Mesenchymal stem cell (in vitro differentiated cells and primary cell): ENCODE measurements around the gene ELK4.

Experiments used
- DNase-seq: peaks from one replicate; pipeline ENCODE4 v3.0.0-alpha.2; 2013
- H2AFZ ChIP-seq: one replicate; pipeline ENCODE4 v1.6.1; 2013; ENCODE audit warnings: low read depth, mild to moderate bottlenecking, control low read depth, inconsistent platforms, low read length, moderate library complexity
- H2AK5ac ChIP-seq: 2 replicates; pipeline ENCODE4 v1.6.1; 2013; ENCODE audit warnings: low read length, moderate library complexity, mild to moderate bottlenecking, inconsistent platforms; ENCODE audit not compliant: severe bottlenecking
- H2BK120ac ChIP-seq: one replicate; pipeline ENCODE4 v1.6.1; 2013; ENCODE audit warnings: low read depth, mild to moderate bottlenecking, inconsistent platforms, low read length, moderate library complexity
- H2BK12ac ChIP-seq, 2 experiments: one replicate each; pipeline ENCODE4 v1.6.1; 2013; ENCODE audit warnings: inconsistent platforms in 2 of 2, low read length in 2 of 2, mild to moderate bottlenecking in 2 of 2, moderate library complexity in 2 of 2, control low read depth in 1 of 2
- H2BK15ac ChIP-seq: one replicate; pipeline ENCODE4 v1.6.1; 2013; ENCODE audit warnings: mild to moderate bottlenecking, low read depth, inconsistent platforms; ENCODE audit not compliant: poor library complexity, severe bottlenecking
- H2BK5ac ChIP-seq: 2 replicates; pipeline ENCODE4 v1.6.1; 2013; ENCODE audit warnings: low read depth, mild to moderate bottlenecking, low read length, control low read depth, inconsistent platforms; ENCODE audit not compliant: poor library complexity, severe bottlenecking
- H3K14ac ChIP-seq, 2 experiments: one replicate each; pipeline ENCODE4 v1.6.1; 2013; ENCODE audit warnings: inconsistent platforms in 2 of 2, low read length in 2 of 2, control low read depth in 1 of 2, mild to moderate bottlenecking in 1 of 2, moderate library complexity in 1 of 2
- H3K18ac ChIP-seq, 2 experiments: one replicate each; pipeline ENCODE4 v1.6.1; 2013; ENCODE audit warnings: inconsistent platforms in 2 of 2, low read length in 2 of 2, control low read depth in 1 of 2, low read depth in 1 of 2, mild to moderate bottlenecking in 1 of 2
- H3K23ac ChIP-seq, 2 experiments: one replicate each; pipeline ENCODE4 v1.6.1; 2013; ENCODE audit warnings: inconsistent platforms in 2 of 2, low read length in 2 of 2, mild to moderate bottlenecking in 2 of 2, moderate library complexity in 2 of 2, control low read depth in 1 of 2
- H3K27ac ChIP-seq: 2 replicates; pipeline ENCODE4 v1.5.1; 2013; ENCODE audit warnings: mild to moderate bottlenecking, moderate library complexity, low read length, control low read depth, inconsistent platforms; ENCODE audit not compliant: poor library complexity, severe bottlenecking
- H3K27me3 ChIP-seq, 2 experiments: 2 replicates each; pipeline versions ENCODE4 v1.6.1 to v1.7.0; 2013; ENCODE audit warnings: low read length in 2 of 2, mild to moderate bottlenecking in 2 of 2, moderate library complexity in 2 of 2, control low read depth in 1 of 2, inconsistent platforms in 1 of 2; ENCODE audit not compliant: control insufficient read depth in 1 of 2, insufficient read depth in 1 of 2
- H3K36me3 ChIP-seq, 2 experiments: 2 replicates each; pipeline versions ENCODE4 v1.6.1 to v1.7.0; 2013; ENCODE audit warnings: low read length in 2 of 2, control low read depth in 1 of 2, inconsistent platforms in 1 of 2, low read depth in 1 of 2, mild to moderate bottlenecking in 1 of 2; ENCODE audit not compliant: insufficient read depth in 2 of 2, control insufficient read depth in 1 of 2
- H3K4ac ChIP-seq, 2 experiments: one replicate each; pipeline ENCODE4 v1.6.1; 2013; ENCODE audit warnings: inconsistent platforms in 2 of 2, low read length in 2 of 2, mild to moderate bottlenecking in 2 of 2, moderate library complexity in 2 of 2, control low read depth in 1 of 2, low read depth in 1 of 2
- H3K4me1 ChIP-seq: 2 replicates; pipeline ENCODE4 v1.6.1; 2013; ENCODE audit warnings: low read depth, low read length, control low read depth; ENCODE audit not compliant: control insufficient read depth, insufficient read depth
- H3K4me2 ChIP-seq: 2 replicates; pipeline ENCODE4 v1.6.1; 2013; ENCODE audit warnings: low read length, mild to moderate bottlenecking, inconsistent platforms; ENCODE audit not compliant: poor library complexity, severe bottlenecking
- H3K4me3 ChIP-seq, 2 experiments: 2 replicates each; pipeline versions ENCODE4 v1.5.1 to v1.7.0; 2013; ENCODE audit warnings: low read length in 2 of 2, mild to moderate bottlenecking in 2 of 2, control low read depth in 1 of 2, low read depth in 1 of 2; ENCODE audit not compliant: insufficient read depth in 1 of 2
- H3K79me1 ChIP-seq: replicated peaks from 2 replicates; pipeline ENCODE4 v1.6.1; 2013; ENCODE audit warnings: mild to moderate bottlenecking, control low read depth, low read length, inconsistent platforms; ENCODE audit not compliant: poor library complexity, severe bottlenecking
- H3K9ac ChIP-seq: 2 replicates; pipeline ENCODE4 v1.7.0; 2013; ENCODE audit warnings: mild to moderate bottlenecking, low read length, moderate library complexity
- H3K9me3 ChIP-seq: 2 replicates; pipeline ENCODE4 v1.7.0; 2013; ENCODE audit warnings: mild to moderate bottlenecking, low read length; ENCODE audit not compliant: control insufficient read depth
- H4K8ac ChIP-seq: one replicate; pipeline ENCODE4 v1.6.1; 2013; ENCODE audit warnings: inconsistent platforms, mild to moderate bottlenecking, low read length, moderate library complexity
- H4K91ac ChIP-seq: one replicate; pipeline ENCODE4 v1.6.1; 2013; ENCODE audit warnings: mild to moderate bottlenecking, low read length, inconsistent platforms
- WGBS: methylation state at CpG from one replicate; pipeline ENCODE4 v1.1.7; 2013; ENCODE audit warnings: mixed read lengths; 5-methylcytosine and 5-hydroxymethylcytosine counted together

ELK4 gene

DNA sequence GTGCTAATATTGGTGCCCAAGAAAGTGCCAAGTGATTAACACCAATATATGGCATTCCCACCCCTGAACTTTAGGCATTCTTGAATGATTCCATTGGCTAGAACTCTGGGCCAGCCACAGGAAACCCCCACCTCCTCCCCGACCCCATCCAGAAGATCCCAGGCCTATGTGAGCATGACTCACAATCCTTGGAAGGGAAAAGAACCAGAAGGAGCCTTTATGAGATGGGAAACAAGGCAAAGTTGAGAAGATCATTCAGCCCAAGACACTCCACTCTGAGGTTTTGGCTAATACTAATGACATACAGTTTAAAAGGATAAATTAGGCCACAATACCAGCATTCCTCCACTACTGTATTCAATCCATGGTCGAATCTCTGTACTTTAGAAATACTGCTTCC, 21.8 kb downstream of the ELK4 start:
- DNase-seq, result peak; percentile 86
- Histone ChIP-seq H2AFZ (no peak overlapping the region), H3K4me3 (no peak overlapping the region), H3K4ac (no peak overlapping the region), H3K4me2 (no peak overlapping the region), H3K14ac (no peak overlapping the region), H3K18ac (no peak overlapping the region), H2BK12ac (no peak overlapping the region), H2BK5ac (no peak overlapping the region), H3K27me3 (no peaks in the 10 kb centered on the region), H4K91ac (no peak overlapping the region), H3K4me1 (no peaks in the 10 kb centered on the region), H2BK120ac (no peak overlapping the region), H2AK5ac (no peak overlapping the region), H2BK15ac (no peak overlapping the region), H3K27ac (peak overlapping the region; percentile 35), H3K9ac (peak overlapping the region; percentile 23), H3K79me1 (peaks cover 12% of the 10 kb centered on the region), H4K8ac (no peak overlapping the region), H3K23ac (no peak overlapping the region), H3K36me3 (peaks cover 10 to 36% of the 10 kb centered on the region in 2 experiments), H3K9me3 (no peaks in the 10 kb centered on the region)
- WGBS, result 90% methylated on average over 1 of the region's 2 CpGs

DNA sequence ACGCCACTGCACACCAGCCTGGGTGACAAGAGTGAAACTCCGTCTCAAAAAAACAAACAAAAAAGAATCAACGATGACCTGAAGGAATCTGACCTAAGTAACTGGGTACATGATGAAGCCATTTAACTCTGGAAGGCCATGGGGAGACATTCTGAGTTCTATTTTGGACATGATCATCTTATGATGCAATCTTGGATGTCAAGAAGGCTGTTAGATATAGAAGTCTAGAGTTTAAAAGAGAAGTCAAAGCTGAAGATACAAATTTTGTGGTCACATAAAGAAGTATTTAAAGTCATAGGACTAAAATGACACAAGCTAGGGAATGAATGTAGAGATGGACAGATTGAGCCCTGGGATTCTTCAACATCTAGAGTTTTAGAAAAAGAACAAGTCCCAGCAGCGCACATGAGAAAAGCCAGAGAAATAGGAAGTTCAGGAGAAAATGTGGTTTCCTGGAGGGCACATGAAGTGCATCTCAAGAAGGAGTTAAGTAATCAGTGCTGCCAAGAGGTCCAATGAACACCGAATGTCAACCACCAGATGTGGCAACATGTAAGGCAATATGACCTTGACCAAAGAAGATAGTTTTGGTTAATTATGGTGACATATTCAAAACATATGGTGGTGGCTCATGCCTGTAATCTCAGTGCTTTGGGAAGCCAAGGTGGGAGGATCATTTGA, 26.8 kb downstream of the ELK4 start:
- H3K18ac ChIP-seq, result no peak overlapping the region
- no peak overlapping the region for H3K27ac ChIP-seq
- H4K91ac ChIP-seq, result no peak overlapping the region
- no peak overlapping the region for H3K4ac ChIP-seq
- 98% methylated on average over 5 of the region's 5 CpGs for WGBS
- H2BK12ac ChIP-seq, result no peak overlapping the region
- no peak overlapping the region for H2BK5ac ChIP-seq
- no peak overlapping the region for H3K9ac ChIP-seq
- peaks cover 7% of the 10 kb centered on the region for H3K4me1 ChIP-seq
- no peaks in the 10 kb centered on the region for H3K9me3 ChIP-seq
- no peak overlapping the region for H2BK120ac ChIP-seq
- no peak overlapping the region for H2AK5ac ChIP-seq
- no peak overlapping the region for H3K23ac ChIP-seq
- peak; percentile 16 for DNase-seq
- H3K14ac ChIP-seq, result no peak overlapping the region
- H3K79me1 ChIP-seq, result peaks cover 12% of the 10 kb centered on the region
- peaks cover 13 to 15% of the 10 kb centered on the region in 2 experiments for H3K36me3 ChIP-seq
- H3K27me3 ChIP-seq, result no peaks in the 10 kb centered on the region
- H2AFZ ChIP-seq, result no peak overlapping the region
- no peak overlapping the region for H3K4me2 ChIP-seq
- no peak overlapping the region for H4K8ac ChIP-seq
- no peak overlapping the region for H3K4me3 ChIP-seq
- no peak overlapping the region for H2BK15ac ChIP-seq

DNA sequence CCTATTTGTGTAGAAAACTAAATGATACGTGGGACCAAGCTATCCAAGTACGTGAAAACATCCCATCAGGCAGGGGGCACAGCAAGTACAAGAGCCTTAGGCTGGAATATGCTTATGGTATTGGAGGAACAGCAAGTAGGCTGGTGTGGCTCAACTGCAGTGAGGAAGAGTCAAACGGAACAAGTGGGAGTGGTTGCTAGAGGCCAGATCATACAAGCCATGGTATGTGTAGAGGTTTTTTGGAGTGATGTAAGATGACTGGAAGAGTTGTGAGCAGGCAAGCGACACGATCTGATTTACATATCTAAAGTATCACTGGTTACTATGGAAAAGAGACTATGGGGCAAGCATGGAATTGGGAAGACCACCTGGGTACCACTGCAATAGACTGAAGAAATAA, 27.8 kb downstream of the ELK4 start:
- peaks cover 12% of the 10 kb centered on the region for H3K79me1 ChIP-seq
- H2BK120ac ChIP-seq, result no peak overlapping the region
- H3K27me3 ChIP-seq, result no peaks in the 10 kb centered on the region
- no peak overlapping the region for H2BK12ac ChIP-seq
- no peak overlapping the region for H3K4ac ChIP-seq
- no peak overlapping the region for H3K4me2 ChIP-seq
- H2AK5ac ChIP-seq, result no peak overlapping the region
- no peak overlapping the region for H3K18ac ChIP-seq
- H3K36me3 ChIP-seq, result peaks cover 13 to 15% of the 10 kb centered on the region in 2 experiments
- no peak overlapping the region for H2BK5ac ChIP-seq
- no peak overlapping the region for H3K23ac ChIP-seq
- H4K91ac ChIP-seq, result no peak overlapping the region
- H3K4me3 ChIP-seq, result no peak overlapping the region
- no peak overlapping the region for H4K8ac ChIP-seq
- no peak overlapping the region for H2AFZ ChIP-seq
- peak overlapping the region in 1 of 2 experiments; percentile 41 for H3K14ac ChIP-seq
- H3K9ac ChIP-seq, result no peak overlapping the region
- H3K27ac ChIP-seq, result no peak overlapping the region
- no peak overlapping the region for H2BK15ac ChIP-seq
- DNase-seq, result no peak
- 89% methylated on average over 5 of the region's 5 CpGs for WGBS
- no peaks in the 10 kb centered on the region for H3K9me3 ChIP-seq
- peaks cover 13% of the 10 kb centered on the region for H3K4me1 ChIP-seq

DNA sequence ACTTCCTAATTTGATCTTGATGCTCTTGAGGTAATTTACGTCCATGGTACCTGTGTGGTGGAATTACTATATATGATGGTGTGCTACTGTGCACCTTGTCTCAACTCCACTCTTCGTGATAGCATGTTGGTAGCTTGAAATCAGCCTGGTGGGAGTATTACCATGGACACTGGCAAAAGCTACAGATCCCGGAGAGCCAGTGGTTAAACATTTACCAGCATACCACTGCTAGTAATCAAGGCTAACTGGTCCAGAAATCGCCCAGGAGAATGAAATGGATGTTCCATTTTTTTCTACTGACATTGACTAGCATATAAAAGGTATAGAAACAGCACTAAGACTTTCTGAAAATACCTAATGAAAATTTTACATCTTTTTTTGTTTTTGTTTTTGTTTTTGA, 30.6 kb downstream of the ELK4 start:
- peak overlapping the region; percentile 49 for H3K27ac ChIP-seq
- 100% methylated on average over 3 of the region's 4 CpGs for WGBS

More for the DNA sequence above, 30.6 kb downstream of the ELK4 start:
- Histone ChIP-seq H3K36me3 (peaks cover 12 to 19% of the 10 kb centered on the region in 2 experiments), H2BK5ac (no peak overlapping the region), H3K4me2 (no peak overlapping the region), H4K91ac (no peak overlapping the region), H2AK5ac (no peak overlapping the region), H2AFZ (no peak overlapping the region), H2BK15ac (no peak overlapping the region), H3K4ac (no peak overlapping the region), H4K8ac (no peak overlapping the region), H3K23ac (no peak overlapping the region), H3K14ac (no peak overlapping the region), H3K4me3 (no peak overlapping the region), H3K4me1 (peaks cover 13% of the 10 kb centered on the region), H2BK120ac (no peak overlapping the region), H2BK12ac (no peak overlapping the region), H3K79me1 (peaks cover 9% of the 10 kb centered on the region), H3K9me3 (no peaks in the 10 kb centered on the region), H3K27me3 (no peaks in the 10 kb centered on the region), H3K18ac (no peak overlapping the region), H3K9ac (no peak overlapping the region)
- DNase-seq, result no peak
